Gastroesophageal sphincter (tissue), 4 donors: ENCODE measurements around the gene TRIO. TPM values are rescaled to one million over a fixed set of nuclear protein-coding genes. Genes with fewer than 3 reads are reported as not detected.

ENCODE experiments used
- ATAC-seq: fragments of 150-250 bp; one replicate; pipeline ENCODE4 v1.9.1; 2016; ENCODE audit warnings: mild to moderate bottlenecking, moderate library complexity
- H3K27ac ChIP-seq, 4 donors: fragments of 200-600 bp; sonication (generic) in 3 of 4; 1 replicate in 3 of 4; 2 replicates in 1 of 4; pipeline ENCODE4 v1.5.1; 2016 to 2019
- H3K27me3 ChIP-seq: fragments of 200-600 bp; sonication (generic); one replicate; pipeline ENCODE4 v1.5.1; 2019
- H3K36me3 ChIP-seq, 2 donors: fragments of 200-600 bp; sonication (generic); one replicate each; pipeline ENCODE4 v1.5.1; 2019; ENCODE audit warnings: control low read depth in 1 of 2
- H3K4me1 ChIP-seq, 3 donors: fragments of 200-600 bp; sonication (generic); 1 replicate in 2 of 3; 2 replicates in 1 of 3; pipeline ENCODE4 v1.5.1; 2016 to 2019; ENCODE audit warnings: control low read depth in 2 of 3
- H3K4me3 ChIP-seq, 2 donors: fragments of 200-600 bp; sonication (generic); one replicate each; pipeline ENCODE4 v1.5.1; 2019; ENCODE audit warnings: mild to moderate bottlenecking in 1 of 2, moderate library complexity in 1 of 2
- H3K9me3 ChIP-seq, 3 donors: fragments of 200-600 bp; sonication (generic); one replicate each; pipeline ENCODE4 v1.5.1; 2017 to 2019; ENCODE audit warnings: control low read depth in 2 of 3
- CTCF ChIP-seq, 4 experiments: fragments of 200-600 bp in 2 of 4; fragments of 450-650 bp in 2 of 4; sonication (generic) in 1 of 4; IDR thresholded peaks; one replicate each; pipeline ENCODE4 v1.5.1; 2017 to 2019; ENCODE audit warnings: antibody characterized with exemption in 4 of 4, mild to moderate bottlenecking in 2 of 4, moderate library complexity in 2 of 4
- EP300 ChIP-seq: sonication (generic); formaldehyde crosslinking; IDR thresholded peaks from one replicate; pipeline ENCODE4 v1.6.1; 2017; ENCODE audit warnings: antibody characterized with exemption, mild to moderate bottlenecking
- POLR2A ChIP-seq, 2 donors: fragments of 450-650 bp; IDR thresholded peaks; one replicate each; pipeline ENCODE4 v1.6.1; 2017; ENCODE audit warnings: antibody characterized with exemption in 2 of 2, mild to moderate bottlenecking in 2 of 2, moderate library complexity in 1 of 2
- POLR2AphosphoS5 ChIP-seq: sonication (generic); formaldehyde crosslinking; IDR thresholded peaks from one replicate; pipeline ENCODE4 v1.6.1; 2017; ENCODE audit warnings: antibody characterized with exemption
- WGBS, 2 donors: methylation state at CpG; one replicate each; pipeline ENCODE4 v1.1.5; 2018; ENCODE audit warnings: low coverage in 1 of 2; 5-methylcytosine and 5-hydroxymethylcytosine counted together
- total RNA-seq, 4 donors: library from RNA; depleted of rRNA; stranded (reverse); fragments of >200 nt; gene quantifications; one replicate each; pipeline ENCODE4 v1.1.0, GENCODE V29; 2016

Gene TRIO
- total RNA-seq, 4 donors from 2014 or later: 69.2 to 257 (median 172) TPM

DNA sequence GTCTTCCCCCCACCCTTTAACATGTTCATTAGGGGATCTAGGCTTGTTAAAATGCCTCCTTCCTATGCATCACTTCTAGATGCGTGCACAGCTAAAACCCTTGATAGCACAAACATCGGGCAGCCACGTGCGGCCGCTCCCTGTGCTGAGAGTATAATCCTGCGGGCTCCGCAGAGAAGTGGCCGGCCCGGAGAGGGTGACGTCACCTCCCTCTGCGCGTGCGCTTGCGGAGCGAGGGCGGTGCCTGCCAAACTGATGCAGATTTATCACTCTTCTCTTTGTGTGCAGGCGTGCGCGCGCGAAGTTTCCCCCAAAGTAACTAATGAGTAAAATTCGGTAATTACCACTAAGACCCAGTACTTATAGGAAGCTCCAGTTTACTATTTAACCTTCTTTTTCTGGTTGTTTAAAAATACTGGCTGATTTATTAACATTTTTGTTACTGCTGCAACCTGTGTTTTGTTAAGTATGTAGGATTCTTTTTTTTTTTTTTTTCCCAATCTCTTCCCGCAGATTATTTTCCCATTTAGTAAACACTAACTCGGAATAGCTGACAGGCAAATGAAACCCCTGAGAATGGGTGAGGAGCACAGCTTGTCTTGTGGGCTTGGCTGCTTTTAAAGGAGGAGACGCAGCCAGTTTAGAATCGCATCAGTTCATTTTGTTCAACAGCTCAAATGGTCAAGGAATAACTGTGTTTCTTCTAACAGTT lies 121.6 kb downstream of the TRIO start:
- H3K27me3 ChIP-seq: no peaks in the 10 kb centered on the region
- TF ChIP-seq POLR2AphosphoS5 (peak; percentile 84), CTCF (IDR thresholded peaks at IDR 0.05) (no peak)
- 0 to 3% methylated on average over 11 to 14 of the region's 26 CpGs for WGBS, 2 donors
- peak; percentile 96 for ATAC-seq
- peak overlapping the region; percentile 26 to 30 for H3K4me3 ChIP-seq
- peak overlapping the region in 3 of 4 donors; percentile 21 to 66 (median 52) for H3K27ac ChIP-seq
- H3K36me3 ChIP-seq: no peaks in the 10 kb centered on the region
- H3K9me3 ChIP-seq: no peaks in the 10 kb centered on the region
- peaks cover 18 to 96% (median 22%) of the 10 kb centered on the region in 3 donors for H3K4me1 ChIP-seq

- no peaks in the 10 kb centered on the region for H3K27me3 ChIP-seq
- no peaks in the 10 kb centered on the region for H3K9me3 ChIP-seq
- no peak for ATAC-seq
- no peak overlapping the region for H3K4me3 ChIP-seq
- peaks cover 25 to 96% (median 29%) of the 10 kb centered on the region in 3 donors for H3K4me1 ChIP-seq
- TF ChIP-seq CTCF (IDR thresholded peaks at IDR 0.05) (no peak), POLR2A (IDR thresholded peaks at IDR 0.05) (no peak), POLR2AphosphoS5 (peak; percentile 22)
- WGBS, 2 donors: 33 to 43% methylated on average over 2 of the region's 2 CpGs
- H3K27ac ChIP-seq: peak overlapping the region in 3 of 4 donors; percentile 47 to 70 (median 52)
- no peaks in the 10 kb centered on the region for H3K36me3 ChIP-seq
Observed at GRCh38 chr5:14265570-14265969, 122.4 kb downstream of the TRIO start.

- H3K36me3 ChIP-seq: peaks cover 0 to 2% of the 10 kb centered on the region in 2 donors
- no peak overlapping the region for H3K4me3 ChIP-seq
- peaks cover 26 to 96% (median 29%) of the 10 kb centered on the region in 3 donors for H3K4me1 ChIP-seq
- H3K27ac ChIP-seq: peak overlapping the region in 3 of 4 donors; percentile 47 to 75 (median 70)
- no peaks in the 10 kb centered on the region for H3K9me3 ChIP-seq
- ATAC-seq: no peak
- H3K27me3 ChIP-seq: no peaks in the 10 kb centered on the region
- WGBS, 2 donors: 76 to 82% methylated on average over 3 to 4 of the region's 4 CpGs
- TF ChIP-seq POLR2A (IDR thresholded peaks at IDR 0.05) (no peak), EP300 (no peak), POLR2AphosphoS5 (no peak), CTCF (IDR thresholded peaks at IDR 0.05) (no peak)
Observed at GRCh38 chr5:14266171-14266570, 123.0 kb downstream of the TRIO start.

- Histone ChIP-seq H3K4me3 (no peak overlapping the region), H3K4me1 (peaks cover 26 to 97% (median 29%) of the 10 kb centered on the region in 3 donors), H3K27me3 (no peaks in the 10 kb centered on the region), H3K9me3 (no peaks in the 10 kb centered on the region), H3K27ac (peak overlapping the region in 3 of 4 donors; percentile 24 to 75 (median 70)), H3K36me3 (peaks cover 0 to 7% of the 10 kb centered on the region in 2 donors)
- ATAC-seq: no peak
- TF ChIP-seq POLR2A (IDR thresholded peaks at IDR 0.05): no peak
- WGBS, 2 donors: 38 to 50% methylated on average over 3 of the region's 3 CpGs
Observed at GRCh38 chr5:14266686-14267085, 123.5 kb downstream of the TRIO start.

DNA sequence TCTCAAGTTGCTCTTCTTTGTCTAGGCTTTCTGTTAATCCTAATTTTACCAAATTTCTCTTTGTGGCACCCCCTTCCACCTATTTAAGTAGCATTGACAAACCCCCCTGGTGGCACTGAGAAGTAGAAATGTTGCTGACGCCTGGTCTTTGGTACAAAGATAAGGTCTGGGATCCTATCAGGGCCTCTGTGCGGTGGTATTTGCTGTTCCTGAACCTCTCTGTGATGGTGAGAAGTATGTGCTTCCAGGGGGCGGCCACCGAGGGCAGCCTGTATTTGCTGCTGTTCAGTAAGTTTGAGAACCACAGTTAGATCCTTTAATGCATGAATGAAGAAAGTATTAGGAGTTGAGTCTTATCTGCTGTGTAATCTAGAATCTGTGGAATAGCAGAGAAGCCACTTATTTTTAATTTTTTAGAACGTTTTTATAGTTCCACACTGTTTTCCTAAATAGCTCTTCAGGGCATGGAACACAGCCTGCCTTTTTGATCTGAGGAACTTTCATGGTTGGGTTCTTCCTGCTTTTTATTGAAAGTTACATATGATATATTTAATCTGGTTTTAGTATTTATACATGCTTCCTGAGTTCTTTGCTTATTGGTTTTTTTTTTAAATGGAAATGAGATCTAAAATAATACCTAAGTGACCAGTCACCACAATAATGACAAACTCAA lies 124.2 kb downstream of the TRIO start:
- ATAC-seq: no peak
- H3K4me3 ChIP-seq: no peak overlapping the region
- no peaks in the 10 kb centered on the region for H3K27me3 ChIP-seq
- 50 to 78% methylated on average over 4 to 5 of the region's 5 CpGs for WGBS, 2 donors
- peaks cover 26 to 94% (median 29%) of the 10 kb centered on the region in 3 donors for H3K4me1 ChIP-seq
- TF ChIP-seq EP300 (no peak), POLR2AphosphoS5 (no peak), CTCF (IDR thresholded peaks at IDR 0.05) (no peak), POLR2A (IDR thresholded peaks at IDR 0.05) (no peak)
- H3K9me3 ChIP-seq: no peaks in the 10 kb centered on the region
- peak overlapping the region in 3 of 4 donors; percentile 24 to 75 (median 70) for H3K27ac ChIP-seq
- H3K36me3 ChIP-seq: peaks cover 0 to 11% of the 10 kb centered on the region in 2 donors
